Endothelial cell of umbilical vein (primary cell): ENCODE measurements around the gene POU2AF3. TPM values are rescaled to one million over a fixed set of nuclear protein-coding genes. Genes with fewer than 3 reads are reported as not detected.
"Not testable (repeated sequence)": the region's sequence is repeated elsewhere in the genome, so short reads cannot be mapped to it uniquely, and the experiment has no call there.

Experiments
- BruUV-seq: library from RNA; stranded (reverse); fragments of 400-500 nt; replicated peaks from 2 replicates; lab custom pipeline; 2021; lab: Mats Ljungman, UMichigan
- CTCF ChIA-PET: fragments of 300-600, 350-600 bp; sonication (Branson Sonifier 250); formaldehyde crosslinking; loops from one replicate; lab custom pipeline; 2021; ENCODE audit warnings: antibody characterized with exemption, inconsistent platforms; lab: Charles Lee
- POLR2A ChIA-PET: fragments of 300-600, 350-600 bp; sonication (Branson Sonifier 250); formaldehyde crosslinking; loops from one replicate; lab custom pipeline; 2021; ENCODE audit warnings: antibody characterized with exemption, inconsistent platforms; lab: Charles Lee
- DNase-seq: peaks from one replicate; pipeline ENCODE4 v3.0.0-alpha.2; 2011; ENCODE audit warnings: low read depth, low spot score
- FAIRE-seq: peaks from 2 replicates; lab custom pipeline; 2011; peaks lifted over from hg19 to GRCh38; lab: Jason Lieb, UNC
- H2AFZ ChIP-seq: 2 replicates; pipeline ENCODE4 v1.6.0; 2012; ENCODE audit warnings: low read depth, low read length, control low read depth, inconsistent platforms
- H3K27ac ChIP-seq: 2 replicates; pipeline ENCODE4 v1.5.1; 2011; ENCODE audit warnings: low read depth, mild to moderate bottlenecking, control low read depth, low read length, moderate library complexity; ENCODE audit not compliant: insufficient read depth
- H3K27me3 ChIP-seq, 2 experiments: 2 replicates each; pipeline versions ENCODE4 v1.6.0 to v1.6.1; 2011; ENCODE audit warnings: low read length in 2 of 2, mixed read lengths in 1 of 2; ENCODE audit not compliant: control insufficient read depth in 2 of 2, insufficient read depth in 2 of 2
- H3K36me3 ChIP-seq, 2 experiments: 2 replicates in 1 of 2; 3 replicates in 1 of 2; pipeline ENCODE4 v1.5.1; 2011; ENCODE audit warnings: low read length in 2 of 2, mild to moderate bottlenecking in 1 of 2, moderate library complexity in 1 of 2; ENCODE audit not compliant: control insufficient read depth in 2 of 2, insufficient read depth in 2 of 2; ENCODE audit errors: extremely low read depth in 1 of 2
- H3K4me1 ChIP-seq: 3 replicates; pipeline ENCODE4 v1.5.1; 2011; ENCODE audit warnings: mild to moderate bottlenecking, low read length; ENCODE audit not compliant: control insufficient read depth, insufficient read depth; ENCODE audit errors: extremely low read depth
- H3K4me2 ChIP-seq: 2 replicates; pipeline ENCODE4 v1.6.1; 2011; ENCODE audit warnings: low read length, control low read depth, mixed read lengths; ENCODE audit not compliant: insufficient read depth
- H3K4me3 ChIP-seq, 3 experiments: fragments of 200-600 bp in 1 of 3; sonication (generic), shearing (Covaris generic) in 1 of 3; replicated peaks in 1 of 3; 2 replicates each; pipeline ENCODE4 v1.5.1; 2011 to 2016; ENCODE audit warnings: control low read depth in 3 of 3, low read length in 3 of 3, mild to moderate bottlenecking in 2 of 3, inconsistent platforms in 1 of 3, low read depth in 1 of 3, moderate library complexity in 1 of 3; ENCODE audit not compliant: insufficient read depth in 1 of 3
- H3K79me2 ChIP-seq: 2 replicates; pipeline ENCODE4 v1.6.0; 2012; ENCODE audit warnings: low read length, inconsistent platforms; ENCODE audit not compliant: control insufficient read depth, insufficient read depth
- H3K9ac ChIP-seq: replicated peaks from 2 replicates; pipeline ENCODE3; 2011; ENCODE audit warnings: low read length, control low read depth; ENCODE audit not compliant: insufficient read depth; ENCODE audit errors: extremely low read depth
- H3K9me1 ChIP-seq: replicated peaks from 3 replicates; pipeline ENCODE4 v1.6.0; 2011; ENCODE audit warnings: mild to moderate bottlenecking, low read length; ENCODE audit not compliant: control insufficient read depth, insufficient read depth; ENCODE audit errors: extremely low read depth
- H3K9me3 ChIP-seq: replicated peaks from 2 replicates; pipeline ENCODE4 v1.5.1; 2012; ENCODE audit warnings: low read length, inconsistent platforms; ENCODE audit not compliant: control insufficient read depth, insufficient read depth
- H4K20me1 ChIP-seq: replicated peaks from 2 replicates; pipeline ENCODE3; 2011; ENCODE audit warnings: mild to moderate bottlenecking, low read length; ENCODE audit not compliant: control insufficient read depth, insufficient read depth; ENCODE audit errors: extremely low read depth
- EZH2 ChIP-seq: IDR thresholded peaks from 2 replicates; pipeline ENCODE4 v1.6.1; 2012; ENCODE audit warnings: borderline replicate concordance, low read depth, mild to moderate bottlenecking, moderate library complexity, low read length, inconsistent platforms; ENCODE audit not compliant: severe bottlenecking
- FOS ChIP-seq: IDR thresholded peaks from 2 replicates; pipeline ENCODE4 v1.6.1; 2011; ENCODE audit warnings: mild to moderate bottlenecking, low read length, moderate library complexity, borderline replicate concordance; ENCODE audit not compliant: insufficient read depth
- GATA2 ChIP-seq: IDR thresholded peaks from 2 replicates; pipeline ENCODE4 v1.7.0; 2011; ENCODE audit warnings: low read depth, mild to moderate bottlenecking, moderate library complexity, mixed read lengths, low read length; ENCODE audit not compliant: insufficient read length, insufficient read depth
- JUN ChIP-seq: IDR thresholded peaks from 2 replicates; pipeline ENCODE4 v1.6.1; 2011; ENCODE audit warnings: borderline replicate concordance, low read depth; ENCODE audit not compliant: insufficient read length, insufficient read depth
- MYC ChIP-seq: IDR thresholded peaks from one replicate; pipeline ENCODE4 v1.6.1; 2011; ENCODE audit warnings: mild to moderate bottlenecking, low read depth, low read length
- POLR2A ChIP-seq: IDR thresholded peaks from 2 replicates; pipeline ENCODE4 v1.6.1; 2012; ENCODE audit warnings: low read depth, mild to moderate bottlenecking, control low read depth, low read length
- POLR2AphosphoS5 ChIP-seq: IDR thresholded peaks from 2 replicates; pipeline ENCODE4 v1.6.1; 2012; ENCODE audit warnings: low read depth, mild to moderate bottlenecking, control low read depth, low read length, moderate library complexity; ENCODE audit not compliant: insufficient read depth
- dilution Hi-C: fragments of 300-500 bp; cut with MboI; formaldehyde crosslinking; loops from one replicate; pipeline ENCODE4 v1.15.0; 2019; ENCODE audit warnings: low sequenced_read_pairs; ENCODE audit not compliant: extremely low pct_ligation_motif_present
- intact Hi-C: fragments of 100-400 bp; cut with micrococcal nuclease; formaldehyde crosslinking; loops from one replicate; pipeline ENCODE4 v1.10.0; 2022
- polyA plus RNA-seq, 4 experiments: library from polyadenylated mRNA; depleted of rRNA in 3 of 4; stranded (reverse) in 3 of 4; unstranded in 1 of 4; fragments of >200 nt; gene quantifications; 2 replicates each; pipeline versions ENCODE4 v1.2.1 to v1.2.3, GENCODE V29; 2011 to 2012; ENCODE audit warnings: missing spikeins in 1 of 4
- total RNA-seq: library from RNA; stranded (reverse); gene quantifications from 2 replicates; pipeline ENCODE4 v1.2.3, GENCODE V29; 2021
- TF ChIP-seq, protein P1 (sequence below): IDR thresholded peaks from 2 replicates; pipeline ENCODE4 v1.6.1; 2011; ENCODE audit not compliant: insufficient read depth, insufficient read length
- TF ChIP-seq, protein P2 (sequence below), 2 donors: IDR thresholded peaks; 1 replicate in 1 of 2; 2 replicates in 1 of 2; pipeline ENCODE4 v1.5.1; 2011; ENCODE audit warnings: low read length in 2 of 2, mild to moderate bottlenecking in 2 of 2, moderate library complexity in 2 of 2, control low read depth in 1 of 2, inconsistent platforms in 1 of 2, low read depth in 1 of 2; ENCODE audit not compliant: insufficient read depth in 1 of 2; ENCODE audit errors: extremely low read depth in 1 of 2

POU2AF3 gene
- total and polyA plus RNA-seq, 2 donors (not counting 3 experiments of a cell fraction or from before 2014, with no cell fraction given): not detected

DNA sequence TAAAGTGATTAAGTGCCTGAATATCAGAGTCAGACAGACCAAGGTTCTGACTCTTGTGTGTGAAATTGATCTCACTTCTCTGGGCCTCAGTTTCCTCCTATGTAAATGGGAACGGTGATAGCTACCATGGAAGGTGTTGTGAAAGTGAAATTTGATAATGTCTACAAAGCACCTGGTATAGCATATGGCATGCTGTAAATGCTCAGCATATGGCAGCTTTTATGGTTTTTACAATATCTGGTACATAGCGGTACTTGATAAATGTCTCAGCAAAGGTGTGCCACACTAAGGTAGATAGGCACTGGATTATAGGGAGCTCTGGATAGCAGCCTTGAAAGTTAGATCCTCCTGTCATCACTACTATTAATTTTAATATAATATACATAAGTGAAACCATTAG is 32.9 kb upstream of the POU2AF3 start:
- no peak overlapping the region for H3K27ac ChIP-seq
- TF ChIP-seq JUN (no peak), GATA2 (no peak), POLR2AphosphoS5 (no peak), POLR2A (no peak), FOS (no peak), MYC (no peak), EZH2 (no peak)
- TF ChIP-seq, protein P1, sequence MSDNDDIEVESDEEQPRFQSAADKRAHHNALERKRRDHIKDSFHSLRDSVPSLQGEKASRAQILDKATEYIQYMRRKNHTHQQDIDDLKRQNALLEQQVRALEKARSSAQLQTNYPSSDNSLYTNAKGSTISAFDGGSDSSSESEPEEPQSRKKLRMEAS: no peak
- TF ChIP-seq, protein P2, sequence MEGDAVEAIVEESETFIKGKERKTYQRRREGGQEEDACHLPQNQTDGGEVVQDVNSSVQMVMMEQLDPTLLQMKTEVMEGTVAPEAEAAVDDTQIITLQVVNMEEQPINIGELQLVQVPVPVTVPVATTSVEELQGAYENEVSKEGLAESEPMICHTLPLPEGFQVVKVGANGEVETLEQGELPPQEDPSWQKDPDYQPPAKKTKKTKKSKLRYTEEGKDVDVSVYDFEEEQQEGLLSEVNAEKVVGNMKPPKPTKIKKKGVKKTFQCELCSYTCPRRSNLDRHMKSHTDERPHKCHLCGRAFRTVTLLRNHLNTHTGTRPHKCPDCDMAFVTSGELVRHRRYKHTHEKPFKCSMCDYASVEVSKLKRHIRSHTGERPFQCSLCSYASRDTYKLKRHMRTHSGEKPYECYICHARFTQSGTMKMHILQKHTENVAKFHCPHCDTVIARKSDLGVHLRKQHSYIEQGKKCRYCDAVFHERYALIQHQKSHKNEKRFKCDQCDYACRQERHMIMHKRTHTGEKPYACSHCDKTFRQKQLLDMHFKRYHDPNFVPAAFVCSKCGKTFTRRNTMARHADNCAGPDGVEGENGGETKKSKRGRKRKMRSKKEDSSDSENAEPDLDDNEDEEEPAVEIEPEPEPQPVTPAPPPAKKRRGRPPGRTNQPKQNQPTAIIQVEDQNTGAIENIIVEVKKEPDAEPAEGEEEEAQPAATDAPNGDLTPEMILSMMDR (IDR thresholded peaks at IDR 0.05; ENCODE audit: extremely low read depth in 1 of 2, insufficient read depth in 1 of 2, low read depth in 1 of 2, low read length in 2 of 2): no peak
- no peak overlapping the region for H2AFZ ChIP-seq
- no peaks in the 10 kb centered on the region for H3K27me3 ChIP-seq
- H4K20me1 ChIP-seq: no peaks in the 10 kb centered on the region
- no TSS peak for BruUV-seq
- CTCF ChIA-PET: no interaction called here
- dilution Hi-C loops (no loop called here), intact Hi-C loops (no loop called here)
- no peaks in the 10 kb centered on the region for H3K36me3 ChIP-seq
- no peaks in the 10 kb centered on the region for H3K9me1 ChIP-seq
- no peak overlapping the region for H3K4me2 ChIP-seq
- no peak overlapping the region for H3K9ac ChIP-seq
- H3K4me1 ChIP-seq: no peaks in the 10 kb centered on the region
- H3K9me3 ChIP-seq: no peaks in the 10 kb centered on the region
- no peaks in the 10 kb centered on the region for H3K79me2 ChIP-seq
- POLR2A ChIA-PET: no interaction called here
- no peak for FAIRE-seq
- DNase-seq: no peak
- H3K4me3 ChIP-seq: no peak overlapping the region

DNA sequence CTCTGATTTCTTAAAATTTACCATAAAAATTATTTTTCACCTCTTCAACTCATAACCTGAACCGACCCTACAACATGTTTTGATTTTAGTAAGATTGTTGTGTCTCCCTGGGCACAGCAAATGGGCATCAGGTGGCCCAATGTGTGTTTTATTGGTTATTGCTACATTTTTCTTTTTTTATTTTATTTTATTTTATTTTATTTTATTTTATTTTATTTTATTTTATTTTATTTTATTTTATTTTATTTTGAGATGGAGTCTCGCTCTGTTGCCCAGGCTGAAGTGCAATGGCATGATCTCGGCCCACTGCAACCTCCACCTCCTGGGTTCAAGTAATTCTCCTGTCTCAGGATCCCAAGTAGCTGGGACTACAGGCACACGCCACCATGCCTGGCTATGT is 30.0 kb upstream of the POU2AF3 start:
- H3K36me3 ChIP-seq, intact Hi-C loops, H3K4me1 ChIP-seq, CTCF ChIA-PET, H3K27ac ChIP-seq, H3K9me1 ChIP-seq, H3K4me2 ChIP-seq, FAIRE-seq, H4K20me1 ChIP-seq, H2AFZ ChIP-seq, POLR2A ChIA-PET, DNase-seq, H3K9ac ChIP-seq, H3K9me3 ChIP-seq, H3K79me2 ChIP-seq, dilution Hi-C loops, H3K4me3 ChIP-seq, BruUV-seq, H3K27me3 ChIP-seq: not testable (repeated sequence)
